ENCODE measurements around the gene PTDSS2.
"Not testable (repeated sequence)": the region's sequence is repeated elsewhere in the genome, so short reads cannot be mapped to it uniquely, and the experiment has no call there.

Gene PTDSS2

GRCh38 chr11:449889-450808 lies at the start of gene PTDSS2:
TSS of gene PTDSS2 (plus strand) at chr11:450279. CDS start at chr11:450456, 177 bp downstream.
- peak; percentile 97 for DNase-seq

DNA sequence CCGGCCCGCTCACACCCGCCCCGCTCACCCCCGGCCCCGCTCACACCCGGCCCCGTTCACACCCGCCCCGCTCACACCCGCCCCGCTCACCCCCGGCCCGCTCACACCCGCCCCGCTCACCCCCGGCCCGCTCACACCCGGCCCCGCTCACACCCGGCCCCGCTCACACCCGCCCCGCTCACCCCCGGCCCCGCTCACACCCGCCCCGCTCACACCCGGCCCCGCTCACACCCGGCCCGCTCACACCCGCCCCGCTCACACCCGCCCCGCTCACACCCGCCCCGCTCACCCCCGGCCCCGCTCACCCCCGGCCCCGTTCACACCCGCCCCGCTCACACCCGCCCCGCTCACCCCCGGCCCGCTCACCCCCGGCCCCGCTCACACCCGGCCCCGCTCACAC lies 48.9 kb upstream of the PTDSS2 start:
- DNase-seq, result not testable (repeated sequence)

DNA sequence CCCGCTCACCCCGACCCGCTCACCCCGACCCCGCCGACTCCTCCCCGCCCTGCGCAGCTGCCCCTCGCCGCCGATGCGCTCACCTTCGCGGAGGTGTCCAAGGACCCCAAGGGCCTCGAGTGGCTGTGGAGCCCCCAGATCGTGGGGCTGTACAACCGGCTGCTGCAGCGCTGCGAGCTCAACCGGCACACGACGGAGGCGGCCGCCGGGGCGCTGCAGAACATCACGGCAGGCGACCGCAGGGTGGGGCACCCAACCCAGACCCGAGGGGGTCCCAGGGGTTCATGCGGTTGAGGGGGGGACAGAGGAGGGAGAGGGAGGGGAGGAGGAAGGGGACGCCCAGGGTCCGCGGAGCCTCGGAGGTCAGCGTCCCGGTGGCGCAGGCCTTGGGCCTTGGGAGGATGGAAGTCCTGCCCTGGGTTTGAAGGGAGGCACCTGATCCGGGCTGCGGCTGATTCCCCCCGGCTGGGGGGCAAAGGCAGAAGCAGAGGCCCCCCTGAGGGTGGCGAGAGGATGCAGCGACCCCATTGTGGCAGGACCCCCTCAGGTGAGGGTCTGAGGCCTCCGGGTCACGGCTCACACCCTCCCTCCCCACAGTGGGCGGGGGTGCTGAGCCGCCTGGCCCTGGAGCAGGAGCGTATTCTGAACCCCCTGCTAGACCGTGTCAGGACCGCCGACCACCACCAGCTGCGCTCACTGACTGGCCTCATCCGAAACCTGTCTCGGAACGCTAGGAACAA lies 46.9 kb upstream of the PTDSS2 start:
- no peak for DNase-seq

DNA sequence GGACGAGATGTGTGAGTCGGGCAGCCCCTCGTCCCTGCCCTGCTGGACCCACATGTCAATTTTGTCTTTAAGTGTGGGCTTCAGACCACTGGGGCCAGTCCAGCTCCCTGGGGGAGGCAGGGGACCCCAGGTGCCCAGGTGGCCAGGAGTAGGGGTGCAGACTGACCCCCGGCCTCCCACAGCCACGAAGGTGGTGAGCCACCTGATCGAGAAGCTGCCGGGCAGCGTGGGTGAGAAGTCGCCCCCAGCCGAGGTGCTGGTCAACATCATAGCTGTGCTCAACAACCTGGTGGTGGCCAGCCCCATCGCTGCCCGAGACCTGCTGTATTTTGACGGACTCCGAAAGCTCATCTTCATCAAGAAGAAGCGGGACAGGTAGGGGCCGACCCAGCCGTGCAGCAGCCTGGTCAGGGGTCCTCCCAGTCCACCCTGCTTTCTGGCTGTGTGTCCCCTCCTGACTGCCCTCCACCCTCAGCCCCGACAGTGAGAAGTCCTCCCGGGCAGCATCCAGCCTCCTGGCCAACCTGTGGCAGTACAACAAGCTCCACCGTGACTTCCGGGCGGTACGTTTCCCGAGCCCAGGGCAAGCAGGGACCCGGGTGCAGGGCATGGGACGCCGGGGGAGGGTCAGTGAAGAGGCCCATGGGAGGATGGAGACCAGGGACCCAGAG lies 46.2 kb upstream of the PTDSS2 start:
- DNase-seq, result no peak

- no peak for DNase-seq
These were observed 45.4 kb upstream of the PTDSS2 start for GRCh38 chr11:404551-405264.

GRCh38 chr11:405323-405953 lies 44.6 kb upstream of the PTDSS2 start:
- no peak for DNase-seq

GRCh38 chr11:405954-406795 lies 43.9 kb upstream of the PTDSS2 start:
- DNase-seq, result no peak

DNA sequence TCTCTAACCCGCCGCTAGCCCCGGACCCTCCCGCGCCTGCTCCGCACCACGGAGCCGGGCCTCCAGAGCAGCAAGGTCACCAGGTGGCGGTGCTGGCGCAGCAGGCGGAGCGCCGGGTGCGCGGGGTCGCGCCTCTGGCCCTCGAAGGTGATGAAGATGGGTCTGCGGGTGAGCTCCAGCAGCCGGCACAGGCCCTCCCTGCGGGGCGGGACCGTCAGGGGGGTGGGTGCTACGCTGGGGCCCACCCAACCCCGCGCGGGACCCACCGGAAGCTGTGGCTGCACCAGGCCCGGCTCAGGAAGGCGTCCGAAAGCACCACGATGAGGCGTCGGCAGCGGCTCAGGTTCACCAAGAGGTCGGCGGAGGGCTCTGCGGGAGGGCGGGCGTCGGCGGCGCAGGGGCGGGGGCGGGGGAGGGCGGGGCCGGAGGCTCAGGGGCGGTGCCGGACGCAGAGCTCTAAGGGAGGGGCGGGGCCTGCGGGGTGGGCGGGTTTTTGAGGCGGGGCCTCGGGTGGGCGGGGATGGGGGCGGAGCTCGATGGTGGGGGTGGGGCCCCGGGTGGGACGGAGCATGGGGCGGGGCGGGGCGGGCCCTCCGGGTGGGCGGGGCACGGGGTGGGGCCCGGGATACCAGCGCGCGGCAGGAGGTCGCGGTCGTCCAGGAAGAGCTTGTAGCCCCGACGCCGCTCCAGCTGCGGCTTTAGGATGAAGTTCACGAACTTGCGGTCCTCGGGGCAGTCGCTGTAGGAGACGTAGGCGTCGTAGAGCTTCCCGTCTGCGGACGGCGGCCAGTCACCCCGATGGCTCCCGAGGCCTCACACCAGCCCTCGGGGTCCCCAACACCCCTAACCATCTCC lies 43.1 kb upstream of the PTDSS2 start:
- peak; percentile 90 for DNase-seq

GRCh38 chr11:407651-408123 lies 42.4 kb upstream of the PTDSS2 start:
- no peak for DNase-seq

GRCh38 chr11:408154-409007 lies 41.7 kb upstream of the PTDSS2 start:
- DNase-seq, result no peak

DNA sequence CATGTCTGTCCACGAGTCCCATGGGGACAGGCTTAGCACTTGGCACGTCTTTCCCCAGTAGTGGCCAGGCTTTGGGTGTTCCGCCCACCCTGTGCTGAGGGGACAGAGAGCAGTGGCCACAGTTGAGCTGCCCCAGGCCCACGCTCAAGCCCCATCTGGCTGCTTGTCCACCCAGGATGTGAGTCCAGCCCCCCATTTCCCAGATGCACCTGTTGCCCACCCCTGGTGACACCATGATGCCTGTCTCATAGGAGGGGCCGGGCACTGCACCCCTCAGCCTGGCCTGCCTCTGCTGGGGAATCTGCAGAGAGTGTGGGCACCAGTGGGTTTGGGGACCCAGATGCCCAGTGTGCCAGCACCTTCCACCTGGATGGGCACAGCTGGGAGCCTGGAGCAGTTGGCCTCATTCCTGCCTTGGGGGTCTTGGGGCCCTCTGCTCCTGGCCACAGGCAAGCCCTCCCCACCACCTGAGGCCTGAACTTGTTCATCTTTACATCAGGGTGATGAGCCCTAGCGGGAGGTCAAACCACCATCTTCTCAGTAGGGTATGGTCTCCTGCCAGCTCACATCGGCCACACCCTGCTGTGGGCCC lies 41.0 kb upstream of the PTDSS2 start:
- no peak for DNase-seq

GRCh38 chr11:409600-410483 lies 40.2 kb upstream of the PTDSS2 start:
- no peak for DNase-seq

DNA sequence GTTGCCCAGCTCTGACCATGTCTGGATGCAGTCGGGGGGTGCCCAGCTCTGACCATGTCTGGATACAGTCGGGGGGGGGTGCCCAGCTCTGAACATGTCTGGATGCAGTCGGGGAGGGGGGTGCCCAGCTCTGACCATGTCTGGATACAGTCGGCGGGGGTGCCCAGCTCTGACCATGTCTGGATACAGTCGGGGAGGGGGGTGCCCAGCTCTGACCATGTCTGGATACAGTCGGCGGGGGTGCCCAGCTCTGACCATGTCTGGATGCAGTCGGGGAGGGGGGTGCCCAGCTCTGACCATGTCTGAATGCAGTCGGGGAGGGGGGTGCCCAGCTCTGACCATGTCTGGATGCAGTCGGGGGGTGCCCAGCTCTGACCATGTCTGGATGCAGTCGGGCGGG lies 39.4 kb upstream of the PTDSS2 start:
- not testable (repeated sequence) for DNase-seq

GRCh38 chr11:411520-411919 lies 38.6 kb upstream of the PTDSS2 start:
- not testable (repeated sequence) for DNase-seq

GRCh38 chr11:412641-413119 lies 37.4 kb upstream of the PTDSS2 start:
- no peak for DNase-seq

DNA sequence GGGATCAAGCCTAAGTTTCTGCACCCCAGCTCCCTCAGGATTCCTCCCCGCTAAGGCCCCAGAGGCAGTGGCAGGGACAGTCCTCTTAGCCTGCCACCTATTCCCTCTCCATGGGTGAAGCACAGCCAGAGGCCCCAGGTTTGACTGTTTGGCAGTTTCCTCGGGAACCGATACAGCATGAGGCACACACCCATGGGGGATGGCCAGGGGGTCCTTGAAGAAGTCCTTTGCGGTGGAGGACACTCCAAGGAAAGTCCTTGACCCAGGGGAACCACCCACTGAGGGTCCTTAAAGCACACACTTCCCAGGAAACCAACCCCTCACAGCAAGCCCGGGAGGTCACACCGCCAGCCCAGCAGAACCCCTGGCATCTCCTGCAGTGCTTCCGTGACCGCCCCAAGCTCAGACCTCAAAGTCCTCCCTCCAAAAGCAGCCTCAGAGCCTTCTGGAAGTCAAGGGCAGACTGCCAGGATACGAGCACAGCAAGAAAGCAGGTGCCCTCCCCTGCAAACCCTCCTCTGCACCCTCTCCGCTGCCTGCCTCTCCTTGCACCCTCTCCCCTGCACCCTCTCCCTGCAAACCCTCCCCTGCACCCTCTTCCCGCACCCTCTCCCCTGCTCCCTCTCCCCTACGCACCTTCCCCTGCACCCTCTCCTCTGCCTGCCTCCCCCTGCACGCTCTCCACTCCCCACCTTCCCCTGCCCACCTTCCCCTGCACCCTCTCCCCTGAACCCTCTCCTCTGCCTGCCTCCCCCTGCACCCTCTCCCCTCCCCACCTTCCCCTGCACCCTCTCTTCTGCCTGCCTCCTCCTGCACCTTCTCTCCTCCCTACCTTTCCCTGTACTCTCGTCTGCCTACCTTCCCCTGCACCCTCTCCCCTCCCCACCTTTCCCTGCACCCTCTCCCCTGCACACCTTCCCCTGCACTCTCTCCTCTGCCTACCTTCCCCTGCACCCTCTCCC lies 36.7 kb upstream of the PTDSS2 start:
- no peak for DNase-seq

Data from activated CD4-positive, alpha-beta T cell treated with anti-CD3 and anti-CD28 coated beads, Interleukin-2, amount 50 U/mL, for 16 hours (primary cell).